Astrocyte (in vitro differentiated cells and primary cell): ENCODE data around the gene TIGD2. TPM values are rescaled to one million over a fixed set of nuclear protein-coding genes. Genes with fewer than 3 reads are reported as not detected.

Source experiments
- DNase-seq: peaks from one replicate; pipeline ENCODE4 v3.0.0-alpha.2; 2010; ENCODE audit warnings: low read depth
- FAIRE-seq: peaks from 2 replicates; lab custom pipeline; 2011; peaks lifted over from hg19 to GRCh38; lab: Jason Lieb, UNC
- H2AFZ ChIP-seq: 2 replicates; pipeline ENCODE4 v1.6.0; 2012; ENCODE audit warnings: low read depth, low read length, inconsistent platforms
- H3K27ac ChIP-seq: 2 replicates; pipeline ENCODE4 v1.5.1; 2011; ENCODE audit warnings: low read depth, low read length, inconsistent platforms
- H3K27me3 ChIP-seq: 2 replicates; pipeline ENCODE4 v1.6.0; 2011; ENCODE audit warnings: low read length, inconsistent platforms; ENCODE audit not compliant: insufficient read depth
- H3K36me3 ChIP-seq: 2 replicates; pipeline ENCODE4 v1.5.1; 2011; ENCODE audit warnings: low read length, inconsistent platforms; ENCODE audit not compliant: insufficient read depth
- H3K4me1 ChIP-seq: 2 replicates; pipeline ENCODE4 v1.5.1; 2011; ENCODE audit warnings: low read length, inconsistent platforms; ENCODE audit not compliant: insufficient read depth
- H3K4me2 ChIP-seq: 2 replicates; pipeline ENCODE4 v1.6.0; 2012; ENCODE audit warnings: low read length, inconsistent platforms
- H3K4me3 ChIP-seq: 2 replicates; pipeline ENCODE4 v1.5.1; 2011; ENCODE audit warnings: low read depth, mild to moderate bottlenecking, low read length, inconsistent platforms; ENCODE audit not compliant: insufficient read depth
- H3K79me2 ChIP-seq: 2 replicates; pipeline ENCODE4 v1.6.0; 2012; ENCODE audit warnings: mild to moderate bottlenecking, low read length, inconsistent platforms; ENCODE audit not compliant: insufficient read depth
- H3K9ac ChIP-seq: 2 replicates; pipeline ENCODE4 v1.6.0; 2012; ENCODE audit warnings: mild to moderate bottlenecking, low read length, inconsistent platforms
- H3K9me3 ChIP-seq: 2 replicates; pipeline ENCODE4 v1.5.1; 2012; ENCODE audit warnings: low read depth, mild to moderate bottlenecking, low read length, inconsistent platforms; ENCODE audit not compliant: insufficient read depth
- H4K20me1 ChIP-seq: 2 replicates; pipeline ENCODE4 v1.6.0; 2012; ENCODE audit warnings: low read length, inconsistent platforms; ENCODE audit not compliant: insufficient read depth
- H3K27ac Mint-ChIP-seq: one replicate; pipeline ENCODE4 v1.8.0; 2021; ENCODE audit warnings: mild to moderate bottlenecking, mixed read lengths; ENCODE audit not compliant: unreplicated experiment
- H3K27me3 Mint-ChIP-seq: one replicate; pipeline ENCODE4 v1.8.0; 2021; ENCODE audit warnings: low read depth, mixed read lengths; ENCODE audit not compliant: unreplicated experiment
- H3K36me3 Mint-ChIP-seq: one replicate; pipeline ENCODE4 v1.8.0; 2021; ENCODE audit warnings: low read depth, mixed read lengths; ENCODE audit not compliant: unreplicated experiment
- H3K4me1 Mint-ChIP-seq: one replicate; pipeline ENCODE4 v1.8.0; 2021; ENCODE audit warnings: low read depth, mixed read lengths; ENCODE audit not compliant: unreplicated experiment
- H3K4me3 Mint-ChIP-seq: one replicate; pipeline ENCODE4 v1.8.0; 2021; ENCODE audit warnings: mild to moderate bottlenecking, moderate library complexity, mixed read lengths; ENCODE audit not compliant: unreplicated experiment
- H3K9me3 Mint-ChIP-seq: one replicate; pipeline ENCODE4 v1.8.0; 2021; ENCODE audit warnings: mild to moderate bottlenecking, mixed read lengths; ENCODE audit not compliant: unreplicated experiment
- EZH2 ChIP-seq: IDR thresholded peaks from 2 replicates; pipeline ENCODE4 v1.6.1; 2012; ENCODE audit warnings: mild to moderate bottlenecking, low read length, inconsistent platforms; ENCODE audit not compliant: insufficient read depth
- total RNA-seq: library from RNA; stranded (reverse); gene quantifications from 2 replicates; pipeline ENCODE4 v1.2.1, GENCODE V29; 2021
- TF ChIP-seq, protein P1 (sequence below): IDR thresholded peaks from 2 replicates; pipeline ENCODE4 v1.5.1; 2011; ENCODE audit warnings: low read depth, mild to moderate bottlenecking, inconsistent platforms, low read length, moderate library complexity; ENCODE audit not compliant: insufficient read depth

Gene TIGD2
- total RNA-seq, 1 donor from 2014 or later, result 5.3 TPM

DNA sequence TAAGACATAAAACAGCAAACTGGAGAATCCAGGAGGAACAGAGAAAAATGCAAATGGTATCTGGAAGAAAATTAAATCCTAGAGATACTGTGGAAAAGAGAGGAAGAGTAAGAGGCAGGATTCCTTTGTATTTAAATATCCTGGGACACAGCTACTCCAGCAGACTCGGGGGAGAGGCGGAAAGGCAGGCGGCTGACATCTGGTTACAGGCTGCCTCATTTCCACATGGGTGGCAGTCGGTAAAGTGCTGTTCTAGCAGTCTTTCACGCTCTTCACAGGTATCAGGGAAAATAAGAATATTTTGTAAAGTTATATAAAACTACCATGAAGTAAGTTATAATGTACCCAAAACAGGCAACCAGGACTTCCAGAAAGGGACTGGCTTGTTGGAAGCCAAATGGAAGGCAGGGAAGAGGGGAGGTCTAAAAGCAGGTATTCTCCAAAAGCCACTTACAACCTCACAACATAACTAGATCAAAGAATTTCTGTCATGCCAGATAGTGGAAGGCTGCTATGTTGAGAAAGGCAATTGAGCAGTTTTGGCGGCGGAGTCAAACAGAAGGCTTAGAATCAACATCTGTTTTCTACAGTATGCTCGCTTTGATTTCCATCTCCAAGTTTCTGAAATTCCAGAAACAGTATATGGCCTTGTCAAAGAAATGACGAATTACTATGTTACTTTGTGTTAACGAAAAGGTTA, 1.3 kb upstream of the TIGD2 start:
- Mint-ChIP-seq H3K36me3 (no peaks in the 10 kb centered on the region), H3K4me1 (peaks cover 8% of the 10 kb centered on the region), H3K27me3 (peaks cover 14% of the 10 kb centered on the region), H3K4me3 (peak overlapping the region; percentile 88), H3K9me3 (peaks cover 2% of the 10 kb centered on the region), H3K27ac (no peak overlapping the region)
- Histone ChIP-seq H4K20me1 (no peaks in the 10 kb centered on the region), H3K9me3 (no peaks in the 10 kb centered on the region), H3K4me2 (peak overlapping the region; percentile 98), H3K27ac (no peak overlapping the region), H3K4me1 (peaks cover 15% of the 10 kb centered on the region), H2AFZ (peak overlapping the region; percentile 97), H3K79me2 (no peaks in the 10 kb centered on the region), H3K27me3 (peaks cover 21% of the 10 kb centered on the region), H3K4me3 (peak overlapping the region; percentile 70), H3K9ac (no peak overlapping the region), H3K36me3 (no peaks in the 10 kb centered on the region)
- TF ChIP-seq, protein P1, sequence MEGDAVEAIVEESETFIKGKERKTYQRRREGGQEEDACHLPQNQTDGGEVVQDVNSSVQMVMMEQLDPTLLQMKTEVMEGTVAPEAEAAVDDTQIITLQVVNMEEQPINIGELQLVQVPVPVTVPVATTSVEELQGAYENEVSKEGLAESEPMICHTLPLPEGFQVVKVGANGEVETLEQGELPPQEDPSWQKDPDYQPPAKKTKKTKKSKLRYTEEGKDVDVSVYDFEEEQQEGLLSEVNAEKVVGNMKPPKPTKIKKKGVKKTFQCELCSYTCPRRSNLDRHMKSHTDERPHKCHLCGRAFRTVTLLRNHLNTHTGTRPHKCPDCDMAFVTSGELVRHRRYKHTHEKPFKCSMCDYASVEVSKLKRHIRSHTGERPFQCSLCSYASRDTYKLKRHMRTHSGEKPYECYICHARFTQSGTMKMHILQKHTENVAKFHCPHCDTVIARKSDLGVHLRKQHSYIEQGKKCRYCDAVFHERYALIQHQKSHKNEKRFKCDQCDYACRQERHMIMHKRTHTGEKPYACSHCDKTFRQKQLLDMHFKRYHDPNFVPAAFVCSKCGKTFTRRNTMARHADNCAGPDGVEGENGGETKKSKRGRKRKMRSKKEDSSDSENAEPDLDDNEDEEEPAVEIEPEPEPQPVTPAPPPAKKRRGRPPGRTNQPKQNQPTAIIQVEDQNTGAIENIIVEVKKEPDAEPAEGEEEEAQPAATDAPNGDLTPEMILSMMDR, result no peak
- no peak for TF ChIP-seq EZH2
- DNase-seq (no peak), FAIRE-seq (no peak)

DNA sequence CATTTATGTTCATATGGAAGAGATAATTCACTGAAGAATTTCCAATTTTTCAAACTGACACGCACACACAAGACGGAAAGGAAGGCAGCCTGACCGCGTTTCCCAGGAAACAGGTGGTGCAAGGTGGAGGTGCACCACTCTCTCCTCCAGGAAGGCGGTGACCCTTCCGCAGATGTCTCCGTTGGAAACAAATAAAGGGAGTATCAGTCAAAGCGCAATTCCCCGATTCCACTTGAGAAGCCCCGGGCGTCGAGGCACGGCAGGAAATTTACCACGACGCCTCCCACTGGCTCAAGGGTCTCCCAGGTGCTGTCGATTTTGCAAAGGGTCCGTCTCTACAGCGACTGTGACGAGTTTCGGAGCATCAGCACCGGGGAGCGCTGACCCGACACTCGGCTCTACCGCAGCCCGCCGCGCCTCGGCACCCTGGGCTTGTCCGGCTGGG, 770 bp upstream of the TIGD2 start:
- Histone ChIP-seq H4K20me1 (no peaks in the 10 kb centered on the region), H3K4me1 (peaks cover 15% of the 10 kb centered on the region), H3K27me3 (peaks cover 21% of the 10 kb centered on the region), H3K79me2 (no peaks in the 10 kb centered on the region), H3K4me2 (peak overlapping the region; percentile 98), H3K4me3 (peak overlapping the region; percentile 70), H3K9ac (peak overlapping the region; percentile 67), H2AFZ (peak overlapping the region; percentile 97), H3K9me3 (no peaks in the 10 kb centered on the region), H3K36me3 (no peaks in the 10 kb centered on the region), H3K27ac (peak overlapping the region; percentile 15)
- Mint-ChIP-seq H3K36me3 (no peaks in the 10 kb centered on the region), H3K4me1 (peaks cover 8% of the 10 kb centered on the region), H3K27ac (peak overlapping the region; percentile 84), H3K9me3 (peaks cover 2% of the 10 kb centered on the region), H3K4me3 (peak overlapping the region; percentile 88), H3K27me3 (peaks cover 14% of the 10 kb centered on the region)
- TF ChIP-seq, protein P1, result no peak
- TF ChIP-seq EZH2, result peak; percentile 70
- FAIRE-seq, result no peak
- no peak for DNase-seq
